ENCODE measurements around the gene MCF2L. TPM values are rescaled to one million over a fixed set of nuclear protein-coding genes. Genes with fewer than 3 reads are reported as not detected.
"Not testable (repeated sequence)": the region's sequence is repeated elsewhere in the genome, so short reads cannot be mapped to it uniquely, and the experiment has no call there.

MCF2L gene
- total RNA-seq, 1 experiment from 2014 or later, result 9.4 TPM

- Histone ChIP-seq H3K4me1 (replicated peaks) (no peaks in the 10 kb centered on the region), H3K27ac (no peak overlapping the region), H3K27me3 (replicated peaks) (no peaks in the 10 kb centered on the region; the same call in 1 of the 2 replicates), H3K9me3 (replicated peaks) (no peaks in the 10 kb centered on the region), H3K4me3 (no peak overlapping the region), H3K36me3 (no peaks in the 10 kb centered on the region)
- no peak for DNase-seq (ENCODE audit: low read depth in 1 of 2, low spot score in 2 of 2)
These were observed 124.0 kb downstream of the MCF2L start for GRCh38 chr13:113092776-113093579.

- Histone ChIP-seq H3K4me1 (replicated peaks) (no peaks in the 10 kb centered on the region), H3K36me3 (no peaks in the 10 kb centered on the region), H3K27ac (no peak overlapping the region), H3K27me3 (replicated peaks) (no peaks in the 10 kb centered on the region; the same call in 1 of the 2 replicates), H3K4me3 (no peak overlapping the region), H3K9me3 (replicated peaks) (no peaks in the 10 kb centered on the region)
- no peak for DNase-seq (ENCODE audit: low read depth in 1 of 2, low spot score in 2 of 2)
These were observed 124.8 kb downstream of the MCF2L start for GRCh38 chr13:113093580-113094409.

- Histone ChIP-seq H3K27me3 (replicated peaks) (peaks cover 3% of the 10 kb centered on the region; the same call in 1 of the 2 replicates), H3K27ac (no peak overlapping the region), H3K9me3 (replicated peaks) (no peaks in the 10 kb centered on the region), H3K4me1 (replicated peaks) (no peaks in the 10 kb centered on the region), H3K36me3 (no peaks in the 10 kb centered on the region), H3K4me3 (no peak overlapping the region)
- DNase-seq (ENCODE audit: low read depth in 1 of 2, low spot score in 2 of 2), result no peak
These were observed 125.4 kb downstream of the MCF2L start for GRCh38 chr13:113094410-113094800.

GRCh38 chr13:113095146-113096051 is 126.4 kb downstream of the MCF2L start:
- H3K4me3 ChIP-seq, result no peak overlapping the region
- peaks cover 7% of the 10 kb centered on the region; the same call in 1 of the 2 replicates for H3K27me3 ChIP-seq (replicated peaks)
- H3K4me1 ChIP-seq (replicated peaks), result no peaks in the 10 kb centered on the region
- H3K9me3 ChIP-seq (replicated peaks), result no peaks in the 10 kb centered on the region
- no peaks in the 10 kb centered on the region for H3K36me3 ChIP-seq
- H3K27ac ChIP-seq, result no peak overlapping the region
- DNase-seq (ENCODE audit: low read depth in 1 of 2, low spot score in 2 of 2), result no peak

GRCh38 chr13:113096052-113096744 is 127.2 kb downstream of the MCF2L start:
- Histone ChIP-seq H3K9me3 (replicated peaks) (no peaks in the 10 kb centered on the region), H3K27ac (no peak overlapping the region), H3K36me3 (no peaks in the 10 kb centered on the region), H3K27me3 (replicated peaks) (peaks cover 7% of the 10 kb centered on the region; the same call in 1 of the 2 replicates), H3K4me1 (replicated peaks) (no peaks in the 10 kb centered on the region), H3K4me3 (no peak overlapping the region)
- DNase-seq (ENCODE audit: low read depth in 1 of 2, low spot score in 2 of 2), result no peak

DNA sequence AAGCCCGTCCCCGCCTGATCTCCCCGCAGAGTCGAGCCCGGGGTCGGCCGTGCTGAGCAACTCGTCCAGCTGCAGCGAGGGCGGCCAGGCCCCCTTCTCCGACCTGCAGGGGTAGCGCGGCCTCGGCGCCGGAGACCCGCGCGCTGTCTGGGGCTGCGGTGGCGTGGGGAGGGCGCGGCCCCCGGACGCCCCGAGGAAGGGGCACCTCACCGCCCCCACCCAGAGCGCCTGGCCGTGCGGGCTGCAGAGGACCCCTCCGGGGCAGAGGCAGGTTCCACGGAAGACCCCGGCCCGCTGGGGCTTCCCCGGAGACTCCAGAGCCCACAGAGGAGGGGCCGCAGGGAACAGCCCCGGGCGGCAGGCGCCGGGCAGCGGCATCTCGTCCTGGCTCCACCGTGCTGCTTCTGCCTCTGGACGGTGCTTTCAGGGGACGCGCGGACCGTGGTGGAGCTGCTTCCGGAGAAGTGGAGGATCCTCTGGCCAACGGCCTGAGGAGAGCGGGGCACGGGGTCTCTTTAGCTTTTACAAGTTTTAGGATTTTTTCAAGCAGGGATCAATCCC is 127.8 kb downstream of the MCF2L start:
- Histone ChIP-seq H3K9me3 (replicated peaks) (no peaks in the 10 kb centered on the region), H3K4me1 (replicated peaks) (no peaks in the 10 kb centered on the region), H3K36me3 (no peaks in the 10 kb centered on the region), H3K27me3 (replicated peaks) (peaks cover 7% of the 10 kb centered on the region; the same call in 1 of the 2 replicates), H3K4me3 (no peak overlapping the region), H3K27ac (no peak overlapping the region)
- no peak for DNase-seq (ENCODE audit: low read depth in 1 of 2, low spot score in 2 of 2)

DNA sequence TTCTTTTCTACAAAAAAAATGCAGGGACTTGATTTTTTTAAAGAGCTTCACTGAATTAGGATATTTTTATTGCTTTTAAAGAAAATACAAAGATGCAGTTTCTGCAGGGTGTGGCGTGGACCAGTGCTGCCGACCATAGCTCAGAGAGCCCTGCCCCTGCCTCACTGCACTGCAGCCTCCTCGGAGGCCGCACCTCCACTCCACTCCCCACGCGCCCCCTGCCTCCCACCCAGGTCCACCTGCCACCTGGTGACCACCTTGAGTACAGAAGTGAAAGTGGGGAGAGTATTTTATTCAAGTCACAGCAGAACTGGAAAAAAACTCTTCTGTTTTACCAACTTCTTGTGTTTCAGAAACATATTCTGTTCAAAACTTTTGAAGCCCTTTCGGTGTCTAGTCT is 128.6 kb downstream of the MCF2L start:
- Histone ChIP-seq H3K27me3 (replicated peaks) (peaks cover 7% of the 10 kb centered on the region; the same call in 1 of the 2 replicates), H3K4me1 (replicated peaks) (no peaks in the 10 kb centered on the region), H3K27ac (no peak overlapping the region), H3K9me3 (replicated peaks) (no peaks in the 10 kb centered on the region), H3K36me3 (no peaks in the 10 kb centered on the region), H3K4me3 (no peak overlapping the region)
- no peak for DNase-seq (ENCODE audit: low read depth in 1 of 2, low spot score in 2 of 2)

GRCh38 chr13:113098162-113098732 is 129.2 kb downstream of the MCF2L start:
- H3K27me3 ChIP-seq (replicated peaks), result peaks cover 7% of the 10 kb centered on the region; the same call in 1 of the 2 replicates
- no peaks in the 10 kb centered on the region for H3K9me3 ChIP-seq (replicated peaks)
- no peak overlapping the region for H3K4me3 ChIP-seq
- H3K27ac ChIP-seq, result no peak overlapping the region
- no peak for DNase-seq (ENCODE audit: low read depth in 1 of 2, low spot score in 2 of 2)
- H3K36me3 ChIP-seq, result no peaks in the 10 kb centered on the region
- no peaks in the 10 kb centered on the region for H3K4me1 ChIP-seq (replicated peaks)

DNA sequence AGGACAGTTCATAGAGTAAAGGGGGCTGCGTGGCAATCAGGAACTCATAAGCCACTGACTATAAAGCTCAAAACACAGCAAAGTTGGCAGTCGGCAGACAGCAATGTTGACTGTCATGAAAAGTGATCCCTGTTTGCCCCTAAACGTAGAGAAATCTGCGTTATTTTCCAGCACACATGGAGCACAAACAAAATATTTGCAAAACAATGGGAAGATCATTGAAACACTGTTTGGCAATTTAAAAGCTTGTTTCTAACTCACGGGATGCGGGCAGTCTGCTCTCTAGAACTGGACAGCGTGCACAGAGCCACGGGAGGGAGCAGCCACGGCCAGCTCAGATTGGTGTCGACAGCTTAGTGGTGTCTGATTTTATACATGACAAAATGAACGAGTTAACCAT is 130.1 kb downstream of the MCF2L start:
- Histone ChIP-seq H3K36me3 (no peaks in the 10 kb centered on the region), H3K4me1 (replicated peaks) (no peaks in the 10 kb centered on the region), H3K27ac (no peak overlapping the region), H3K27me3 (replicated peaks) (0 out of 2 replicates have a peak, but pooled peaks cover 7% of the 10 kb centered on the region), H3K4me3 (no peak overlapping the region), H3K9me3 (replicated peaks) (no peaks in the 10 kb centered on the region)
- no peak for DNase-seq (ENCODE audit: low read depth in 1 of 2, low spot score in 2 of 2)

DNA sequence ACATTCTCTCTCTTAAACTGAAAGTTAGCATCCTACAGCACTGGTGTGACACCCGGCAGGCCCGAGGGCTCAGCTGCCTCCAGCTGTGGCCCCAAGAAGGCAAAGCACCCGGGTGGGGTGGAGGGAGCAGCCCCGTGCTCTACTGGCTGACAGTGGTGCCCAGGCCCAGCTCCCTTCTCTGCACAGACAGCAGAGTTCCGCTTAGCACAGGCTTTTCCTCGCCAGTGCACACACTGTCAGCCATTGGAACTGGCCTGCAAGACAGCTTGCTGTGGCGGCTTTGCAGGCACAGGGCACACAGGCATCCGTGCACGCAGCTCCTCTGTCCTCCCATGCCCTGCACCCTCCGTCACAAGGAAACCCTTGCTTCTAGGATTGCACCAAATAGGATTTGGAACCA is 133.3 kb downstream of the MCF2L start:
- H3K27ac ChIP-seq; H3K4me1 ChIP-seq (replicated peaks); H3K27me3 ChIP-seq (replicated peaks); H3K4me3 ChIP-seq; H3K36me3 ChIP-seq; H3K9me3 ChIP-seq (replicated peaks); DNase-seq (ENCODE audit: low read depth in 1 of 2, low spot score in 2 of 2): not testable (repeated sequence)

GRCh38 chr13:113102727-113103126 is 133.7 kb downstream of the MCF2L start:
- 0 out of 2 replicates have a peak, but pooled peaks cover 7% of the 10 kb centered on the region for H3K27me3 ChIP-seq (replicated peaks)
- no peak for DNase-seq (ENCODE audit: low read depth in 1 of 2, low spot score in 2 of 2)
- H3K4me1 ChIP-seq (replicated peaks), result no peaks in the 10 kb centered on the region
- no peak overlapping the region for H3K4me3 ChIP-seq
- no peak overlapping the region for H3K27ac ChIP-seq
- no peaks in the 10 kb centered on the region for H3K9me3 ChIP-seq (replicated peaks)
- H3K36me3 ChIP-seq, result no peaks in the 10 kb centered on the region

DNA sequence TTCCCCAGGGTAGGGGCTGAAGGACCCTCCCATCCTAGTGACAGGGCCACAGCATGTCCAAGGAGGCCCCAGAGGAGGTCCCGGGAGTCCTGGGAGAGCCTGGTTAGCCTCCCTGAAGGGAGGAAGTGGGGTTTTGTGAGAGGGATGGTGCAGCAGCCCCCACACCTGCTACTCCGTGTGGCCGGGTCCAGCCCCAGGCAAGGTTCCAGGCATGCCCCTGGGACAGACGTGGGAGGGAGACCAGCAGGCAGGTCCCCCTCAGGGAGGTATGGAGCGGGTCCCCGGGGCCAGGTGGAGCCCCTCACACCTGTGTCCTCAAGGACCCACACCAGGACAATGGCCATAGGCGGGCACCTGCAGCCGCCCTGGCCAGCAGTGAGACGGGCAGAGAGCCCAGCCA is 134.6 kb downstream of the MCF2L start:
- H3K36me3 ChIP-seq, result no peaks in the 10 kb centered on the region
- 0 out of 2 replicates have a peak, but pooled peaks cover 7% of the 10 kb centered on the region for H3K27me3 ChIP-seq (replicated peaks)
- no peaks in the 10 kb centered on the region for H3K4me1 ChIP-seq (replicated peaks)
- no peak for DNase-seq (ENCODE audit: low read depth in 1 of 2, low spot score in 2 of 2)
- H3K9me3 ChIP-seq (replicated peaks), result no peaks in the 10 kb centered on the region
- no peak overlapping the region for H3K4me3 ChIP-seq
- no peak overlapping the region for H3K27ac ChIP-seq
